ENCODE results near the gene CD68.

CD68 gene

DNA sequence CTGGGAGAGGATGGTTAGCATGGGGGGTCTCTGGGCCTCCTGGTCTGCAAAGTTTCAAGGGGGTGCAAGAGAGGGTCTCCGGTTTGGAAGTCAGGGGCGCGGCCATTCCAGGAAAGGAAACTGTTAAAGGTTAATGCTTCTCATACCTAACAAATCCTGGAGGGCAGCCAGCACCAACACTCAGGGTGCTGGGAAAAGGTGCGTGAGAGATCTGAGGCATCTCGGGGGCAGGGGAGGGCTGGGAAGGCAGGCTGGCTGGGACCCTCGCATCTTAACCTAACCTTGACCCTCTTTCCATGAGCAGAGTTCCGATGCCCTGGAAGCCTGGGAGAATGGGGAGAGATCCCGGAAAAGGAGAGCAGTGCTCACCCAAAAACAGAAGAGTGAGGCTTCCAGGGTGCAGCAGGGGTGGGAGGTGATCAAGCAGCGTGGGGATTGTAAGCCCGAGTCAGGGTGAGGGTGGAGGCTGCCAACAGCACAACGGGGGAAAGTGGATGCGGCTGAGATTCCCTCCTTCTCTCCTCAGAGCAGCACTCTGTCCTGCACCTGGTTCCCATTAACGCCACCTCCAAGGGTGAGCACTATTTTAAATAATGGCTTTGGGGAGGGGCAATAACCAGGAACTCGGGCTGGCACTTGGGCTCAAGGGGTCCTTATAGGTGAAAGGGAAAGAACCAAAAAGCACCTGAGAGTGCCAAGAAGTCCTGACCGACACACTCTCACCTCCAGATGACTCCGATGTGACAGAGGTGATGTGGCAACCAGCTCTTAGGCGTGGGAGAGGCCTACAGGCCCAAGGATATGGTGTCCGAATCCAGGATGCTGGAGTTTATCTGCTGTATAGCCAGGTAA lies 19.9 kb upstream of the CD68 start:
- DNase-seq (ENCODE audit: low spot score): peak; percentile 46

DNA sequence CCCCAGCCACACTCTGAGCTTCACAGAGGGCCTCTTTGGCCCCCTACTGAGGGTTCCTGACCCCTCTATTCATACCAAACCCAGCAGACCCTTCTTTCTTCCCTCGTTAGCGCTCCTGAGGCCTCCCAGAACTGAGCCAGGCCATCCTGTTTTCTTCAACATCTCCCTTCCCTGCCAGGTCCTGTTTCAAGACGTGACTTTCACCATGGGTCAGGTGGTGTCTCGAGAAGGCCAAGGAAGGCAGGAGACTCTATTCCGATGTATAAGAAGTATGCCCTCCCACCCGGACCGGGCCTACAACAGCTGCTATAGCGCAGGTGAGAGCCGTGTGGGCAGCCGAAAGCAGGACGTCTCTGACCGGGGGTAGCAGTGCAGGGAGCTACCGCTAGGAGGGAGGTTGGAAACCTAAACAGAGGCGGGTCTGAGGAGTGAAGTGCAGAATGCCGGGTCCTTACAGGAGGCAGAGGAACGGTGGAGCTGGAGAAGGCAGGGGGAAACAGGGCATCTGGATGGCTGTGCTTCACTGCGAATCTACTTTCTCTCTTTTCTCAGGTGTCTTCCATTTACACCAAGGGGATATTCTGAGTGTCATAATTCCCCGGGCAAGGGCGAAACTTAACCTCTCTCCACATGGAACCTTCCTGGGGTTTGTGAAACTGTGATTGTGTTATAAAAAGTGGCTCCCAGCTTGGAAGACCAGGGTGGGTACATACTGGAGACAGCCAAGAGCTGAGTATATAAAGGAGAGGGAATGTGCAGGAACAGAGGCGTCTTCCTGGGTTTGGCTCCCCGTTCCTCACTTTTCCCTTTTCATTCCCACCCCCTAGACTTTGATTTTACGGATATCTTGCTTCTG lies 19.0 kb upstream of the CD68 start:
- DNase-seq (ENCODE audit: low spot score): no peak

DNA sequence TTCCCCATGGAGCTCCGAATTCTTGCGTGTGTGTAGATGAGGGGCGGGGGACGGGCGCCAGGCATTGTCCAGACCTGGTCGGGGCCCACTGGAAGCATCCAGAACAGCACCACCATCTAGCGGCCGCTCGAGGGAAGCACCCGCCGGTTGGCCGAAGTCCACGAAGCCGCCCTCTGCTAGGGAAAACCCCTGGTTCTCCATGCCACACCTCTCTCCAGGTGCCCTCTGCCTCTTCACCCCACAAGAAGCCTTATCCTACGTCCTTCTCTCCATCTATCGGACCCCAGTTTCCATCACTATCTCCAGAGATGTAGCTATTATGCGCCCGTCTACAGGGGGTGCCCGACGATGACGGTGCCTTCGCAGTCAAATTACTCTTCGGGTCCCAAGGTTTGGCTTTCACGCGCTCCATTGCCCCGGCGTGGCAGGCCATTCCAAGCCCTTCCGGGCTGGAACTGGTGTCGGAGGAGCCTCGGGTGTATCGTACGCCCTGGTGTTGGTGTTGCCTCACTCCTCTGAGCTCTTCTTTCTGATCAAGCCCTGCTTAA lies 18.3 kb upstream of the CD68 start:
- peak; percentile 77 for DNase-seq (ENCODE audit: low spot score)

DNA sequence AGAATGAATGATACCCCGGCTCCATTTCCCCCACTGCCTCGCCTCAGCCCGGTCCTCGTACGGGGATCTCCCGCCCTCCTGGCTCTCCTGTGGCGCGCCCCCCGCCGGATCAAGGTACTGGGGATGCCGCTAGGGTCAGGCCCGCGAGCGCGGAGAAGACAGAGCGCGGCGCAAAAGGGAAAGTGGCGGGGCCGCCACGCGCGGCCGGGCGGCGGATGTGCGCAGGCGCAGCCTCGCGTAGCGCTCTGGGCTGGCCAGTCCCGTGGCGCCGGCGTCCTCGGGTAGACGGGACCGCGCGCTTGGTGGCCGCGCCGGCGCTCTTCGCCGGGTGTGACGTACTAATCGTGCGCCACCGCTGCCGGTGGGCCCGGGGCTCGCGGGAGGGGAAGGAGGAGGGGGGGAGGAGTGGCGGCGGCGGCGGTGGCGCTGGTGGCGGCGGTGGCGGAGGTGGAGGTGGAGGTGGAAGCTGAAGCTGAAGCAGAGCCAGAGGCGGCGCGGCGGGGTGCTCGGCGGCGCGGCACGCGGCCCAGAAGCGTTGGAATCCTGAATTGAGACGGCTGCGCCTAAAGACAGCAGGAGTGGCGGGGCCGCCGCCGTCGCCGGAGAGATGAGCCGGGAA lies 17.7 kb upstream of the CD68 start, which contains the start of gene SENP3:
Gene SENP3, plus strand, starts transcription at position 331 of the 619 bp plus-strand sequence. CDS start 1,158 bp downstream, outside the sequence.
- peak; percentile 92 for DNase-seq (ENCODE audit: low spot score)

DNA sequence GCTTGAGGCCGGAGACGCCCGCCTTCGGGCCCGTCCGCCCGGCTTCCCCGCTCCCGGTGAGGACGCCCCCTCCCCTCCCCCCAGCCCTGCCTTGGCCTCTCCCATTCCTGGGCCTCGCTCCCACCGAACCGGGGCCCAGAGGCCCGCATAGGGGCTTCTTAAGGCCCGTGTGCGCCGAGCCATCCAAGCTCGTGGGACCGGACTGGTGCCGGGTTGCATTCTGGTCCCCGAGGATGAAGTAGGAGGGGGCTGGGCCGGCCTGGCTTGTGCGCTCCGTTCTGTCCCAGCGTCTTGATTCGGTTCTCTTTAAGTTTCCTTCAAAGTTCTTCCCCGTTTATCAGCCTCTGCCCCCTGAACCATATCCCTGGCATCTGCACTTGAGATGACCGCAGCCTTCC lies 17.2 kb upstream of the CD68 start:
- DNase-seq (ENCODE audit: low spot score): no peak

DNA sequence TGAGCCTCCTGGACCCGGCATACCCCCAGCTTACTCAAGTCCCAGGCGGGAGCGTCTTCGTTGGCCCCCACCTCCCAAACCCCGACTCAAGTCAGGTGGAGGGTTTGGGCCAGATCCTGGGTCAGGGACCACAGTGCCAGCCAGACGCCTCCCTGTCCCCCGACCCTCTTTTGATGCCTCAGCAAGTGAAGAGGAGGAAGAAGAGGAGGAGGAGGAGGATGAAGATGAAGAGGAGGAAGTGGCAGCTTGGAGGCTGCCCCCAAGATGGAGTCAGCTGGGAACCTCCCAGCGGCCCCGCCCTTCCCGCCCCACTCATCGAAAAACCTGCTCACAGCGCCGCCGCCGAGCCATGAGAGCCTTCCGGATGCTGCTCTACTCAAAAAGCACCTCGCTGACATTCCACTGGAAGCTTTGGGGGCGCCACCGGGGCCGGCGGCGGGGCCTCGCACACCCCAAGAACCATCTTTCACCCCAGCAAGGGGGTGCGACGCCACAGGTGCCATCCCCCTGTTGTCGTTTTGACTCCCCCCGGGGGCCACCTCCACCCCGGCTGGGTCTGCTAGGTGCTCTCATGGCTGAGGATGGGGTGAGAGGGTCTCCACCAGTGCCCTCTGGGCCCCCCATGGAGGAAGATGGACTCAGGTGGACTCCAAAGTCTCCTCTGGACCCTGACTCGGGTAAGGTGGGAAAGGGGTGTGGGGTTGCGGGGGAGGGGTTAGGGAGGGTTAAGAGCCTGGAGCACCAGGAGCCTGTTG lies 16.1 kb upstream of the CD68 start:
- no peak for DNase-seq (ENCODE audit: low spot score)

DNA sequence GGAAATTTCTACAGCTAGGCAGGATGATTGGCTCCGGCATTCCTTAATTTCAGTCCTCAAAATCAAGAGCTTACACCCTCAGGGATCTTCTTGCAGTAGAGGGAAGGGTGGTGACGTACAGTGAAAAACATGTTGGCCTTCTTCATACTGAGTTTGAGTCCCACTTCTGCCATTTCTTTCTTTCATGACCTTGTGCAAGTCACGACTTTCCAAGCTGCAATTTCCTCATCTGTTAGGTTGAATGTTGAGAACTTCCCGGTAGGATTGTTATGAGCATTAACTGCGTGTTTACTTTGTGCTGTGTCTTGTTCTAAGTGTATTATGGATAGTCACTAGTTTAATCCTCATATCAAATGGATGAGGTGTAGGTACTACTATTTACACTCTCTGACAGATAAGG lies 9.9 kb upstream of the CD68 start:
- DNase-seq (ENCODE audit: low spot score): no peak

DNA sequence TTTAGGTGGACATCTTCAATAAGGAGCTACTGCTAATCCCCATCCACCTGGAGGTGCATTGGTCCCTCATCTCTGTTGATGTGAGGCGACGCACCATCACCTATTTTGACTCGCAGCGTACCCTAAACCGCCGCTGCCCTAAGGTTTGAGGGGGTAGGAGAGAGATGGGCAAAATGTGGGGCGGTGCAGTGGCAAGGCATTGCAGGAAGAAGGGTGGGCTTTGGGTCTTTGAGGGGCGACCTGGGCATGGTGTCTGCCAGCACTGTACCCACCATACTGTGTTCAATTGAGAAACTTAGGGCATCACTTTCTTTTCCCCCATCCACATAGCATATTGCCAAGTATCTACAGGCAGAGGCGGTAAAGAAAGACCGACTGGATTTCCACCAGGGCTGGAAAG lies 9.1 kb upstream of the CD68 start:
- DNase-seq (ENCODE audit: low spot score): no peak

DNA sequence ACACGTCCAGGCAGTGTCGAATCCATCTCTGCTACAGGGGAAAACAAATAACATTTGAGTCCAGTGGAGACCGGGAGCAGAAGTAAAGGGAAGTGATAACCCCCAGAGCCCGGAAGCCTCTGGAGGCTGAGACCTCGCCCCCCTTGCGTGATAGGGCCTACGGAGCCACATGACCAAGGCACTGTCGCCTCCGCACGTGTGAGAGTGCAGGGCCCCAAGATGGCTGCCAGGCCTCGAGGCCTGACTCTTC lies 7.2 kb upstream of the CD68 start:
- no peak for DNase-seq (ENCODE audit: low spot score)

DNA sequence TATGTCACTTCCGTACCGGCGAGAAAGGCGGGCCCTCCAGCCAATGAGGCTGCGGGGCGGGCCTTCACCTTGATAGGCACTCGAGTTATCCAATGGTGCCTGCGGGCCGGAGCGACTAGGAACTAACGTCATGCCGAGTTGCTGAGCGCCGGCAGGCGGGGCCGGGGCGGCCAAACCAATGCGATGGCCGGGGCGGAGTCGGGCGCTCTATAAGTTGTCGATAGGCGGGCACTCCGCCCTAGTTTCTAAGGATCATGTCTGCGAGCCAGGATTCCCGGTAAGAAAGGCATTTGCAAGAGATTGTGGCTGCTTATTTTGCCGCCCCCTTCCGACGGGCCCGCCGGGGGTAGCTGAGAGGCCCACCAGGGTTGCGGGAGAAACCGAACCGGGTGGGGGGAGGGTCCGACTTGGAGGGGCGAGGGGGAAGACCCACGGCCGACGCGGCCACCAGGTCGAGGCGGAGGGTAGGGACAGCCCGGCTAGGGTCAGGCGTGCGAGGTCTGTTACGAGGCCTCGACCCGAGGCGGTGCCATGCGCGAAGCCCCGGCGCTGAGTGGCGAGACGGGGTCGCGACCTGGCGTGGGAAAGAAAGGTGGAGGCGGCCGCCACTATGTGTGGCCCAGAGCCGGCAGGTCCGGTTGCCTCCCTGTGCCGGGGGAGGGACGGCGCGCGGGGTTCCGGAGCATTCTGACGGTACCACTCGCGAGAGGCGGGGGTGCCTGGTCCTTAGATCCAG lies 6.7 kb upstream of the CD68 start:
- peak; percentile 99 for DNase-seq (ENCODE audit: low spot score)

DNA sequence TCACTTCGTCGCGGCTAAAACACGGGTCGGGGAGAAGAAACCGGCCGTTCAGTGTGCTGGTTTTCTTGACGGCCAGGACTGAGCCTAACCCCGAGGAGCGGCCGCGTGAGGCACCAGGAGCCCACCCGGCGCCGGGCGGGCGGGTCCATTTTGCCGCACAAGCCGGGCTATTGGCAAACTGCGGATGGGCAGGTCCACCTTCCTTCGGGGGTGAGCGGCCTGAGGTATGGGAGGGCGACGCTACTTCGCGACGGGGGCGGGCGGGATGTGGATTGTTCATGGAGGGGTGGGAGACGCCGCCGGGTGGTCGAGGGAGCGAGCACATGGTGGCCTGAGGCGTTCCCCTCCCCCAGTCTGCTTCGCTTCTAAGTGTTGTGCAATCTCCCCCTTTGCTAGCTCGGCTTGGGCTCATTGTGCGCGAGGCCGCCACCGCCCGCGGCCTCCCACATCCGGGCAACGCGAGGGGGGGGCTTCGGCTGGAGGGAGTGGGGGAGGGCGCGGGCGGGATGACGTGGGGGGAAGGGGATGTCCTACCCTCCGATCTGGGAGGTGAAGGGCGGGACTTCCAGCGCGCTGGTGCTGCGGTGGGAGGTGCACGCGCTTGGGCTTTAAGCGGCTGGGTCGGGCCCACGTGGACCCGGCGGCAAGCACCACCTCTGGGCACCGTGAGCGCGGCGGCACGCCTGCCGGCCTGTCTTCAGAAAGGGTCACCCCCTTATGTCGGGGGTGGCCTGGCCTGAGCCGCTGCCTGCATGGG lies 5.9 kb upstream of the CD68 start:
- DNase-seq (ENCODE audit: low spot score): peak; percentile 91

DNA sequence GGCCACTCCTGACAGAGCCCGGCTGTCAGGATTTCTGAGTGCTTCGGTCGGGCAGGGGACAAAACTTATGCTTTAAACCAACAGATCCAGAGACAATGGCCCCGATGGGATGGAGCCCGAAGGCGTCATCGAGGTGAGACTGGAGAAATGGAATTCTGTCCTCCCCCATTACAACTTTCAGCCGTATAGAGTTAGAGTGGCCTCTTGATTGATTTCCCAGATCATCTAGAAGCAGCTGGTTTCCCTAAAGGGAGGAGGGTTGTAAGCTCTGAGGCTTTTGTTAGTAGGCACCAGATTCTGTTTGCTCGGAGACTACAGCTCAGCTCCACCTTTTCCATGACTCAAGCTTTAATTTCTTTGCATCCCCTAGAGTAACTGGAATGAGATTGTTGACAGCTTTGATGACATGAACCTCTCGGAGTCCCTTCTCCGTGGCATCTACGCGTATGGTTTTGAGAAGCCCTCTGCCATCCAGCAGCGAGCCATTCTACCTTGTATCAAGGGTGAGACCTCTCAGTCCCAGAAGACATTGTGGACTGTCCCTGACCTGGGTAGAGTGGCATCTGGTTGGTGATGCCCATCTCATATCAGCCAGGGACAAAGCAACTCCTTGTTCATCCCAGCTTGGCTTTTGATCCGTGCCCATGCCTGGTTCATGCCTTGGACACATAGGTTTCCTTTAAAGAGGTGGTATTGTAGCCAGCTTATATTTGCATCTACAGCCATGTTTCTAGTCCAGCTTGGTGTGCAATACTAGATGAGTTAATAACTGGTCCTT lies 5.1 kb upstream of the CD68 start:
- no peak for DNase-seq (ENCODE audit: low spot score)

DNA sequence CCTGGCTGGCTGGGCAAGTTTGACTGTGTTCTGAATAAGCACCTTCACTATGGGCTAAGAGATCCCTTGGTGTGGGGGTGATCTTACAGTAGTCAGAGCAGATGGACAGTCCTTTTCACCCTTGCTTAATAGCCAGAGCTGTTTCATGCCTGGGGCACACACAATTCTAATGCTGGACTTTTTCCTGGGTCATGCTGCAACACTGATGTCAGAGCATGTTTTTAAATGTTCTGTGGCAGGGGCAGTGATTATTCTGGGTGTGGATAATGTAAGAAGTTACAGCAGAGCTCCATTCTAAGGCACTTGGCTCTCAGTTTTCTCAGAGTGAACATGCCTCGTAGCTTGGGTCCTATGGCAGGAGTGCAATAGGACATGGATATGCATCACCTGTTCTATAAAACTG lies 4.0 kb upstream of the CD68 start:
- DNase-seq (ENCODE audit: low spot score): no peak

DNA sequence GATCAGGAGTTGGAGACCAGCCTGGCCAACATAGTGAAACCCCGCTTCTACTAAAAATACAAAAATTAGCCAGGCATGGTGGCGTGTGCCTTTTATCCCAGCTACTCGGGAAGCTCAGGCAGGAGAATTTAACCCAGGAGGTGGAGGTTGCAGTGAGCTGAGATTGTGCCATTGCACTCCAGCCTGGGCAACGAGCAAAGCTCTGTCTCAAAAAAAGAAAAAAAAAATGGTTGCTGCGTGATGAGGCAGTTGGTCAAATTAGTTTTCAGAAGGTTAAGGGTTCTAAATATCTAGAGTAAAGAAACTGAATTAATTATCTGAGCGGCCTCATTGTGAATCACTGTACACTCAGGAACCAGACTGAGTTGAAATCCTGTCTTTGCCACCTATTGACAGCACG lies 3.5 kb upstream of the CD68 start:
- no peak for DNase-seq (ENCODE audit: low spot score)

DNA sequence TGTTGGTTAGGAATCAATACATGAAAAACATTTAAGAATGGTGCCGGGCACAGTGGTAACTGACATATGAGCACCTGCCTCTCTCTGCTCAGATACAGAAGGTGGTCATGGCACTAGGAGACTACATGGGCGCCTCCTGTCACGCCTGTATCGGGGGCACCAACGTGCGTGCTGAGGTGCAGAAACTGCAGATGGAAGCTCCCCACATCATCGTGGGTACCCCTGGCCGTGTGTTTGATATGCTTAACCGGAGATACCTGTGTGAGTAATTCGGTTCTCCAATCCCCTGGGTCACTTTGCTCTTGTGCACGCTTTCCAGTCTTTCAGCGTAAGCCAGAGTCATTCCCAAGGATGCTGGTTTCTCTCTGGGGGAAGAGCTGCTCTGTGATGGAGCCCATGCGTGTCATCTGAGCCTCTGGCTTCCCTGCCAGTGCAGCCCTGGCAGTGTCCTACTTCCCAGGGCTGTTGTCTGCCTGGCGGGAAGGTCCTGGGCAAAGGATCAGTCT lies 3.0 kb upstream of the CD68 start:
- DNase-seq (ENCODE audit: low spot score): no peak

DNA sequence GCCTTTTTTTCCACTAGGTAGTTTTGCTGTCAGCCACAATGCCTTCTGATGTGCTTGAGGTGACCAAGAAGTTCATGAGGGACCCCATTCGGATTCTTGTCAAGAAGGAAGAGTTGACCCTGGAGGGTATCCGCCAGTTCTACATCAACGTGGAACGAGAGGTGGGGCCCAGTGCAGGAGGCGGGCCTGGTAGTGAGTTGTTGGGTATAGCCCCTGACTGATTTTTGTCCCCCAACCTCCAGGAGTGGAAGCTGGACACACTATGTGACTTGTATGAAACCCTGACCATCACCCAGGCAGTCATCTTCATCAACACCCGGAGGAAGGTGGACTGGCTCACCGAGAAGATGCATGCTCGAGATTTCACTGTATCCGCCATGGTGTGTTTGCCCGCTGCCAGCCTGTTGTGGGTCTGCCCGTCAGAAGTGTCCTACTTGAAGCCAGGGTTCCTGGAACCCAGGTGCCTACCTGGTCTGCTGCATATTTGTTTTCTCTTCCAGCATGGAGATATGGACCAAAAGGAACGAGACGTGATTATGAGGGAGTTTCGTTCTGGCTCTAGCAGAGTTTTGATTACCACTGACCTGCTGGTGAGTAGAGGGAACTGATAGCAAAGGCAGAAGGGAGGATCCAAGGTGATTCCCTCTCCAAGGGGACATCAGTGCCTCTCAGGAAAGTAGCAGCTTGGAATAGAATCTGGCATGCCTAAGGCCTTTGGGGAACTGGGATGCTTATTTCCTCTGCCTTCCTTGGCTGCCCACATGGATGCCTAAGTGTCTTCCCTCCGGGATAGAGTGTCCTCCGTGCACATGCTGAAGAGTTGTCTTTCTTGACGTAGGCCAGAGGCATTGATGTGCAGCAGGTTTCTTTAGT lies 1.9 kb upstream of the CD68 start:
- DNase-seq (ENCODE audit: low spot score): no peak

DNA sequence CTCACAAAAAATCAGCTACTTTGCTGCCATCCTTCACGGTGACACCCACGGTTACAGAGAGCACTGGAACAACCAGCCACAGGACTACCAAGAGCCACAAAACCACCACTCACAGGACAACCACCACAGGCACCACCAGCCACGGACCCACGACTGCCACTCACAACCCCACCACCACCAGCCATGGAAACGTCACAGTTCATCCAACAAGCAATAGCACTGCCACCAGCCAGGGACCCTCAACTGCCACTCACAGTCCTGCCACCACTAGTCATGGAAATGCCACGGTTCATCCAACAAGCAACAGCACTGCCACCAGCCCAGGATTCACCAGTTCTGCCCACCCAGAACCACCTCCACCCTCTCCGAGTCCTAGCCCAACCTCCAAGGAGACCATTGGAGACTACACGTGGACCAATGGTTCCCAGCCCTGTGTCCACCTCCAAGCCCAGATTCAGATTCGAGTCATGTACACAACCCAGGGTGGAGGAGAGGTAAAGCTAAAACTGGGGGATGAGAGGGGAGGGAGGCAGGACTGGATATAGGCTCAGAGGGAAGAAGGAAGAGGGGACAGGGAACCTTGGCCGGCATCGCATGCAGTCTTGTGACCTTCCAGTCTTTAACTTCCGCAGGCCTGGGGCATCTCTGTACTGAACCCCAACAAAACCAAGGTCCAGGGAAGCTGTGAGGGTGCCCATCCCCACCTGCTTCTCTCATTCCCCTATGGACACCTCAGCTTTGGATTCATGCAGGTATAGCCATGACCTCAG lies 581 bp downstream of the CD68 start:
- DNase-seq (ENCODE audit: low spot score): no peak
